HG03558 (cell line): ENCODE results near the gene DSE.

Source experiments
- ATAC-seq: cut with Tn5 transposase; IDR thresholded peaks from one replicate; pipeline ENCODE4 v1.9.1; 2021; ENCODE audit warnings: moderate number of reproducible peaks; ENCODE audit not compliant: unreplicated experiment; ENCODE audit errors: extremely low read depth

Gene DSE

DNA sequence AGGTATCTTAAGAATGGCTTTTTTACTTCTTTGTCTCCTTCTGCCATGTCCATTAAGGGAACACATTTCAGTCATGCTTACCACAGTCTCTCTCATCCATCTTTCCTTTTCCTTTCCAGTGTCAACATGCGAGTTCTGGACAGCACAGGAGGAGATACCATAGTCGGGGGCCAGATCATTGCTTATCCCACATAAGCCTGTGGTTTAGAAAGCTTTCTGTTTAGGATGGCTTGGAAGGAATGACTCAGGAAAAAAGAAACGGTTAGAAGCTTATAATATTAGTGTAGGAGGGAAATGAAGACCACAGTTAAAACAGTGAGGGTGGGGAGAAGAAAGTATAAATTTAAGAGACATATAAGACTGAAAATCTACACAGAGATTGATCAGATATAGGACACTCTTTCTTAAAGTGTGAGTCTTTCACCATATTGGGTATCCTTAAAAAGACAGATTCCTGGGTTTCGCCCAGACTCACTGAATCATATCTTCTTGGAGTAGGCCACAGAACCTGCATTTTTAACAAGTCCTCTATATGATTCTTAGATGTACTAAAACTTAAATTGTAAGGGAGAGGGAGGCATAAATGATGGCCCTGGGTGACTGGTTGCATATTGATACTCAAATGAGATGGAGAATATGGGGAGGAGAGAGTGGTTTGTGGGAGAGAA is 36.1 kb downstream of the DSE start:
- ATAC-seq, result no peak

- no peak for ATAC-seq
Measured at GRCh38 chr6:116408491-116408890, 37.7 kb downstream of the DSE start.

- peak; percentile 73 for ATAC-seq
Measured at GRCh38 chr6:116409756-116410155, 39.0 kb downstream of the DSE start.

GRCh38 chr6:116411284-116411623 is 40.5 kb downstream of the DSE start:
- ATAC-seq, result no peak

GRCh38 chr6:116412270-116412669 is 41.5 kb downstream of the DSE start:
- ATAC-seq, result no peak

GRCh38 chr6:116413357-116413756 is 42.6 kb downstream of the DSE start:
- ATAC-seq, result no peak

DNA sequence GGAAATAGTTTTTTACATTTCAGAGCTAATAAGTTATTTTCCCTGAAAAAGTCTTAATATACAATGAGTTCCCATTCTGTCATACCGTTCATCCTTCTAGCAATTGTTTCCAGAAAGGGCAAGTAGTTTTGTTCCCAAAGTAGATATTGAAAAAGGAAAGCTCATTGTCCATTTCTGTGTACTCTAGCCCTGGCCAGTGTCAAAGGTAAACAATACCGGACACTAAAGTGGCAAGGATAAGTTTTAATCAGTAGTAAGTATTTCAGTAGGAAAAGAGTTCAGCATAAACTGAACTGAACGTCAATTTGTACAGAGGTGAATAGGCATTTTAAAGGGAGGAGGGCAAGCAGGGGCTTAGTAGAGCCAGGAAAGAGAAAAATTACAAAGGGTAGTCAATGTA is 46.9 kb downstream of the DSE start:
- no peak for ATAC-seq

GRCh38 chr6:116419069-116419786 is 48.5 kb downstream of the DSE start:
- ATAC-seq, result no peak

GRCh38 chr6:116420341-116420740 is 49.6 kb downstream of the DSE start:
- no peak for ATAC-seq

DNA sequence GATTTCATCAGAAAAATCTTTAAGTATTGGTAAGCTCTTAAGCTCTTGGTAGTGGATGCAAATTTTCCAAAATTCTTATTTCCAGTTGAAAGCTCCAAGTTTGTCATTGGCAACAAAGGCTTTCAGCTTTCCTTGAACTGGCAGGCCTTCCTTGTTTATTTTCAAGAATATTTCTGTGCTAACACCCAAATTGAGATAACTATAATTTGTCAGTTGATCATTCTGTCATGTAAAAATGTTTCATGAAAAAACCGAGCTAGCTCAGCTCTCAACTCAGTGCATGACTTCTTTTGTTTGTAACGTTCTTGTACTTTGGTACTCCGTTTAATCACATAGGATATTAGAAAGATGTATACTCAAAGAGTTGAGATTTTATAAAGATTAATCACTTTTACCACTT is 51.5 kb downstream of the DSE start:
- no peak for ATAC-seq

GRCh38 chr6:116424001-116424400 is 53.3 kb downstream of the DSE start:
- ATAC-seq, result no peak

DNA sequence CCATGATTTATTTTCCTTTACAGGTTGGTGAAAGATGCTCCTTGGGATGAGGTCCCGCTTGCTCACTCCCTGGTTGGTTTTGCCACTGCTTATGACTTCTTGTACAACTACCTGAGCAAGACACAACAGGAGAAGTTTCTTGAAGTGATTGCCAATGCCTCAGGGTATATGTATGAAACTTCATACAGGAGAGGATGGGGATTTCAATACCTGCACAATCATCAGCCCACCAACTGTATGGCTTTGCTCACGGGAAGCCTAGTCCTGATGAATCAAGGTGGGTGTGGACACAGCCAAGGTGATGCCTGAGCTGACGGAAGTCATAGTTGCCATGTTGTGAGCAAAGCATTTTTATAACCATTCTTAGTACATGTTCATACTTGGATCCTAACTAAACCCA is 55.8 kb downstream of the DSE start:
- no peak for ATAC-seq

- no peak for ATAC-seq
Measured at GRCh38 chr6:116429111-116429510, 58.4 kb downstream of the DSE start.

DNA sequence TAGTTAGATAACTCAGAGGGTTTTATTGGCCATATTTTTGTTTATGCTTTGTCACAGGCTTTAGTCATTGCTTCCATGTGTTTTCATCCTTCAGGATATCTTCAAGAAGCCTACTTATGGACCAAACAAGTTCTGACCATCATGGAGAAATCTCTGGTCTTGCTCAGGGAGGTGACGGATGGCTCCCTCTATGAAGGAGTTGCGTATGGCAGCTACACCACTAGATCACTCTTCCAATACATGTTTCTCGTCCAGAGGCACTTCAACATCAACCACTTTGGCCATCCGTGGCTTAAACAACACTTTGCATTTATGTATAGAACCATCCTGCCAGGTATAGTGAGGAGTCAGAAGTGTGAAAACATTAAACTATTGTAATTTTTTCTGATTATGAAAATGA is 60.1 kb downstream of the DSE start:
- ATAC-seq, result no peak

DNA sequence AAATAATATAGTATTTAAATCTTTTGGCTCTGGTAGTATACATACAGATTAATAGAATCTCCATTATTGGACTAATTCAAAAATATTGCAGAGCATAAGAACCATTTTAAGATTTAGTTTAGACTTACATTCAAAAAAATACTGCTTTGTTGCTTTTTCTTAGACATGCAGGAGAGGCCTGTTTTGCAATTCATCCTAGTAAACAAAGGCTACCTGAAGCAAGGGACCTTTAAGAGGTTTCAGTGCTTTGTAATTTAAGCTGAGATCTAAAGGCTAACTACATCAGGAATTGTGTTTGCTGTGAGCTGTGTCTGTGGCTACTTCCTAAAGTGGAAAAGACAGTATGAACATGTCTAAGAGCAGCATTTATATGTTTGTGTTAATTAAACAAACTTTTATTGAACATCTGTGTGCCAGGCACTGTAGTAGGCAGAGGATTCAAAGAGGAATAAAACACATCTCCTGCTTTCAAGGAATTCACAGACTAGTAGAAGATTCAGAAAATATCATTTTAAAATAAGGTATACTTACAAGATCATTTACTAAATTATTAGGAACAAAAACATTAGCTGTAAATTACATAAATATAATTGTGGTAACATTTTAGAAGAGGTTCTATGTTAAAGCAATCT is 61.3 kb downstream of the DSE start:
- no peak for ATAC-seq

DNA sequence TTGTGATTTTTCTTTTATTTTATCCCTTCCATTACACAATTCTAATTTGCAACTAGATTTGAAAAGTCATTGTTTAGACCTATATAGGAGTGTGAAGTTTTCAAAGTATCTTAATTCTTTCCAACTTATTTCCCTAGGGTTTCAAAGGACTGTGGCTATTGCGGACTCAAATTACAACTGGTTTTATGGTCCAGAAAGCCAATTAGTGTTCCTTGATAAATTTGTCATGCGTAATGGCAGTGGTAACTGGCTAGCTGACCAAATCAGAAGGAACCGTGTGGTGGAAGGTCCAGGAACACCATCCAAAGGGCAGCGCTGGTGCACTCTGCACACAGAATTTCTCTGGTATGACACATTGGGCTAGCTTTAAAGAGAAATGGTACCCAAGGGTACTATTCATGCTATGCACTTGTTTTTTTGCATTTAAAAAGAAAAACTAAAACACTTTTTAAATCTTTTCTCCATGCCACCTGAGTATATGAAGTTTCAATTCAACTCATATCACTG is 62.5 kb downstream of the DSE start:
- no peak for ATAC-seq

GRCh38 chr6:116434056-116434725 is 63.4 kb downstream of the DSE start:
- no peak for ATAC-seq

- ATAC-seq, result no peak
Measured at GRCh38 chr6:116436586-116436985, 65.8 kb downstream of the DSE start.

- ATAC-seq, result no peak
Measured at GRCh38 chr6:116437656-116438055, 66.9 kb downstream of the DSE start.

GRCh38 chr6:116438590-116439448 is 68.1 kb downstream of the DSE start:
- ATAC-seq, result no peak
